OCI-M2 (cell line): ENCODE measurements around the gene TNFAIP3.

Experiments
- DNase-seq: peaks from one replicate; lab custom pipeline; 2025; ENCODE audit not compliant: unreplicated experiment; lab: John Stamatoyannopoulos, UW

TNFAIP3 gene

GRCh38 chr6:137919837-137920730 lies 53.0 kb downstream of the TNFAIP3 start:
- no peak for DNase-seq

DNA sequence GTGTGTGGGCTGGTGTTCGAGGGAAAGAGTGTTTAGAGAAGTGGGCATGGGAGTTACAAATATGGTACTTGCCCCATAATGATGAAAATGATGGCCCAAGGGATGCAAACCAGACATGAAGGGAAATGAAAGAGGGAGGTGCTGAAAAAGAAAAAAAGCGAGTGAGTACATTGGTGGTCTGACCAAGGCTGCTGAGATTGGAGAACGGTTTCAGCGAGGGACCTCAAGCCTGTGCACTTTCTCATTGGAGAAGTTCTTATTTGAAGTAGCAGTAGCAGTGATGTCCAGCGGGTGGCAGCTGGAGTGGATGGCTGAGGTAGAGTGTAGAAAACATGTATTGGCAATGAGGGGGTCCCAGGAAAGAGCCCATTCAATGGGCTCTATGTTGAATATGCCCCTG lies 54.8 kb downstream of the TNFAIP3 start:
- DNase-seq: no peak

DNA sequence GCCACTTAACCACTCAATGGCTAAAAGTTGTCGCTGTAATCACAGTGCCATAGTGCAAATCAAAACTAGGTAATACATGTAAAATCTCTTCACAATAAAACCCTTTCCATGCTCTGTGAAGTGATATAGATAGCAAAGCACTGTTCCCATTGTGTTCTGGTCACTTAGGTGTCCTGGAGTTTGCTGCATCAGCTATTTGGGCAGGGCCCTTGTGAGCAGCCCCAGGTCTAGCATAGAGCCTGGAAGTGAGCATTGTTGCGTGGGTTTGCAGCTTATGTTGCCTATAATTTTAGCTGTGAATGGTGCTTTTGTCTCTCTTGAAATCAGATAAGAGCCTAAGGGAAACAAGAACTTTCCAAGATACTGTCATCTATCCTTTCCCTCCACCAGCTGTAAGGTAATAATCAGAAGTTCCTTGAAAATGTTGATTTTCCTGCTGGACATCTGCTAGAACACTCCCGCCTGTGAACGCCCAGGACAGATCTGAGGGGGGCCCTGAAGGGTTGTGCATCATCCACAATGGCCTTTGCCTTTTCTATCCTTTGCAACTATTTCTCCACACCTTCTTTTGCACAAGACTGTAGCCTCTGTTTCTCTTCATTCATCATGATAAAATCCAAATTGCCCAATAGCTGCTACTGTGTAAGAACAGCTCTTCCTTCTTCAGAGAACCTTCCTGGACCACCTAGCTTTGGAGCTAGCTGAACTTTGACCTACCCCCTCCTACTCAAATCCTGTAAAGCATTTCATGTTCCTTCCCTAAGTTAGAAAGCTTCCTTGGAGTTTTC lies 57.0 kb downstream of the TNFAIP3 start:
- no peak for DNase-seq

DNA sequence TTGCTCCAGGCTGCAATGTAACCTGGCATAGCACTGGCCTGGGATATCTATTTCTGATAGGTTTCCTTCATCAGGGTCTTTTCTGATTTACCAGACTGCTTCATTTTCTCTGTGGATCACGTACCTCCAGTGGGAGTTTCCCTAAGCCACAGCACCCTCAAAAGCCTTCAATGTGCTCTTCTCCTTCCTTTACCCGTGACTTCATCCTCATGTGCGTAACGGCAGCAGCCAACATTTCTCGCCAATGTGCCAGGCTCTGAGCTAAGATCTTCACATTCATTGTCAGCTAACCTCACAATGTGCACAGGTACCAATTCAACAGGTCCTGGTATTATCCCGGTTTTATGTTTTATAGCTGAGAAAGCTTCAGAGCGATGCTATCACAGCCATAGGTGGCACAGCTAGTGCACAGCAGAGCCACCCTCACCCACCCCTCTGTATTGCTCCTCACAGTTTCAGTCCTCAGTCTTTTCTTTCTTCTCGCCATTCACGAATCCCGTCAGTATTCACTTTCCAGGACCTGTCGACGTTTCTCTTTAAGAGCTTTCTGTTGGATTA lies 58.2 kb downstream of the TNFAIP3 start:
- no peak for DNase-seq

- no peak for DNase-seq
Observed at GRCh38 chr6:137926207-137926731, 59.2 kb downstream of the TNFAIP3 start.

GRCh38 chr6:137926985-137927384 lies 59.9 kb downstream of the TNFAIP3 start:
- no peak for DNase-seq

GRCh38 chr6:137927777-137928218 lies 60.7 kb downstream of the TNFAIP3 start:
- no peak for DNase-seq

GRCh38 chr6:137928286-137928685 lies 61.2 kb downstream of the TNFAIP3 start:
- no peak for DNase-seq

GRCh38 chr6:137931849-137932465 lies 64.9 kb downstream of the TNFAIP3 start:
- no peak for DNase-seq
